NCI-H1694 (cell line): ENCODE results near the gene PCDHGA3.
"Not testable (repeated sequence)": the region's sequence is repeated elsewhere in the genome, so short reads cannot be mapped to it uniquely, and the experiment has no call there.

ENCODE experiments used
- DNase-seq: peaks from one replicate; lab custom pipeline; 2025; lab: John Stamatoyannopoulos, UW

Gene PCDHGA3

GRCh38 chr5:141383345-141383744 lies 39.7 kb downstream of the PCDHGA3 start:
- no peak for DNase-seq

DNA sequence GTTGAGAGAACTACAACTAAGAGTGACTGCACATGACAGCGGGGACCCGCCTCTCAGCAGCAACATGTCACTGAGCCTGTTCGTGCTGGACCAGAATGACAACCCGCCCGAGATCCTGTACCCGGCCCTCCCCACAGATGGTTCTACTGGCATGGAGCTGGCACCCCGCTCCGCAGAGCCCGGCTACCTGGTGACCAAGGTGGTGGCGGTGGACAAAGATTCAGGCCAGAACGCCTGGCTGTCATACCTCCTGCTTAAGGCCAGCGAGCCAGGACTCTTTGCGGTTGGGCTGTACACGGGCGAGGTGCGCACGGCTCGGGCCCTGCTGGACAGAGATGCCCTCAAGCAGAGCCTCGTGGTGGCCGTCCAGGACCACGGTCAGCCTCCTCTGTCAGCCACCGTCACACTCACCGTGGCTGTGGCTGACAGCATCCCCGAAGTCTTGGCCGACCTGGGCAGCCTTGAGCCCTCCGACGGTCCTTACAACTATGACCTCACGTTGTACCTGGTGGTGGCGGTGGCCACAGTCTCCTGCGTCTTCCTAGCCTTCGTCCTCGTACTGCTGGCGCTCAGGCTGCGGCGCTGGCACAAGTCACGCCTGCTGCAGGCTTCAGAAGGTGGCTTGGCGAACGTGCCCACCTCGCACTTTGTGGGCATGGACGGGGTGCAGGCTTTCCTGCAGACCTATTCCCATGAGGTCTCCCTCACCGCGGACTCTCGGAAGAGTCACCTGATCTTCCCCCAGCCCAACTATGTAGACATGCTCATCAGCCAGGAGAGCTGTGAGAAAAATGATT lies 41.0 kb downstream of the PCDHGA3 start:
- DNase-seq = no peak

DNA sequence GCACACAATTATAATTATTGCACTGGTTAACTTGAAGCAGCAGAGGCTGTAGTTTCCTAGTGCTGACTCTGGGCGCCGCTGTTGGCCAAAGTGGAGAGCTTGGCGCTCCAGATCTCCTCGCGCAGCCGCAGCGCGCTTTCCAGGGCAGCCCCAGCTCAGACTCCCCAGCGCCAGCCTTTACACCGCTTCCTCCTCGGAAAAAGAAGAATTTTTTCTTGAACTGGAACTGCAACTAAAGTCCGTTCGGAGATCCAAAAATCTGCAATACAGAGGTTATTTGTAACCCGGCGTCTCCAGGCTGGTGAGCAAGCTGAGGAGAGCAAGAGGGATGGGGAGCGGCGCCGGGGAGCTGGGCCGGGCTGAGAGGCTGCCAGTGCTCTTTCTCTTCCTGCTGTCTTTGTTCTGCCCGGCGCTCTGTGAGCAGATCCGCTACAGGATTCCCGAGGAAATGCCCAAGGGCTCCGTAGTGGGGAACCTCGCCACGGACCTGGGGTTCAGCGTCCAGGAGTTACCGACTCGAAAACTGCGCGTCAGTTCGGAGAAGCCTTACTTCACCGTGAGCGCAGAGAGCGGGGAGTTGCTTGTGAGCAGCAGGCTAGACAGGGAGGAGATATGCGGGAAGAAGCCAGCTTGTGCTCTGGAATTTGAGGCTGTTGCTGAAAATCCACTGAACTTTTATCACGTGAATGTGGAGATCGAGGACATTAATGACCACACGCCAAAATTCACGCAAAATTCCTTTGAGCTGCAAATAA lies 44.1 kb downstream of the PCDHGA3 start, which contains the start of gene PCDHGB4:
TSS of gene PCDHGB4 (plus strand) at position 142 of the 755 bp plus-strand sequence. CDS start at position 329, 187 bp downstream.
- not testable (repeated sequence) for DNase-seq

DNA sequence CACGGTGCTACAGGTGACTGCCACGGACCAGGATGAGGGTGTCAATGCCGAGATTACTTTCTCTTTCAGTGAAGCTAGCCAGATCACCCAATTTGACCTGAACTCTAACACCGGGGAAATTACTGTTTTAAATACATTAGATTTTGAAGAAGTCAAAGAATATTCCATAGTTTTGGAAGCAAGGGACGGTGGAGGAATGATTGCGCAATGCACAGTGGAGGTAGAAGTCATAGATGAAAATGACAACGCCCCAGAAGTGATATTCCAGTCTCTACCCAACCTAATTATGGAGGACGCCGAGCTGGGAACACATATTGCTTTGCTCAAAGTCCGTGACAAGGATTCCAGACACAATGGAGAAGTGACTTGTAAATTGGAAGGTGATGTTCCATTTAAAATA lies 45.0 kb downstream of the PCDHGA3 start:
- DNase-seq = no peak

GRCh38 chr5:141389153-141390042 lies 45.8 kb downstream of the PCDHGA3 start:
- DNase-seq = no peak

- no peak for DNase-seq
These were observed 49.0 kb downstream of the PCDHGA3 start, which contains the start of gene PCDHGA8 for GRCh38 chr5:141392429-141393198. PCDHGA8 (plus strand) TSS chr5:141392633; CDS start chr5:141392814, 181 bp downstream.

DNA sequence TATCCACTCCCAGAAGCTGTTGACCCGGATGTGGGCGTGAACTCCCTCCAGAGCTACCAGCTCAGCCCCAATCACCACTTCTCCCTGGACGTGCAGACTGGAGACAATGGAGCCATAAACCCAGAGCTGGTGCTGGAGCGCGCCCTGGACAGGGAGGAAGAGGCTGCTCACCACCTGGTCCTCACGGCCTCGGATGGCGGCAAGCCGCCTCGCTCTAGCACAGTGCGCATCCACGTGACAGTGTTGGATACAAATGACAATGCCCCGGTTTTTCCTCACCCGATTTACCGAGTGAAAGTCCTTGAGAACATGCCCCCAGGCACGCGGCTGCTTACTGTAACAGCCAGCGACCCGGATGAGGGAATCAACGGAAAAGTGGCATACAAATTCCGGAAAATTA lies 49.6 kb downstream of the PCDHGA3 start:
- DNase-seq = no peak

GRCh38 chr5:141394401-141395187 lies 51.0 kb downstream of the PCDHGA3 start:
- DNase-seq = not testable (repeated sequence)
